ENCODE measurements around the gene NAIF1. TPM values are rescaled to one million over a fixed set of nuclear protein-coding genes. Genes with fewer than 3 reads are reported as not detected.

The NAIF1 gene
- total RNA-seq, 1 donor from 2014 or later: 12.2 TPM

DNA sequence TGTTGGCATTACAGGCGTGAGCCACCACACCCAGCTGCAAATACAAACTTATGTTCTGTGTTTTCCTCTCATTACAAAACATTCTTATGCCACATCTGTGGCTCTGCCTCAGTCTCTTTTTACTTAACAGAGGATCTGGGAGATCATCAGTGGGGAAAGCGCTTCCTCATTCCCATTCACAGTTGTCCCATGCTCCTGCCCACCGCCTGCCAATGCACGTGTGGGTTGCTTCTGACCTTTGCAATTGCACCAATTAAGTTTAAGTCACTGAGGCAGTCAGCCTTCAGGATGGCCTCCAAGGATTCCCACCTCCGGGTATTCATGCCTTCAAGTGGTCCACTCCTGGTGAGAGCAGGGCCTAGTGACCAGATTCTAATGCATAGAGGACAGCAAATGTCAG is 51.4 kb downstream of the NAIF1 start:
- H3K4me3 Mint-ChIP-seq: no peak overlapping the region
- peaks cover 2% of the 10 kb centered on the region for H3K4me1 Mint-ChIP-seq (ENCODE audit: low read depth)
- H3K27ac Mint-ChIP-seq: no peak overlapping the region
- DNase-seq (ENCODE audit: low spot score): no peak
- intact Hi-C loops (cut with micrococcal nuclease): no loop called here
- no peaks in the 10 kb centered on the region for H3K9me3 Mint-ChIP-seq
- peaks cover 7% of the 10 kb centered on the region for H3K27me3 Mint-ChIP-seq (ENCODE audit: insufficient read depth)
- H3K36me3 Mint-ChIP-seq (ENCODE audit: low read depth): peaks cover 1% of the 10 kb centered on the region

Other genes with a start within 250 kb of the NAIF1 start
- gene ENG, start 212.7 kb downstream of the NAIF1 start, total RNA-seq: 32.2 and 33.0 TPM in 2 replicates
- gene AK1, start 189.6 kb downstream of the NAIF1 start, total RNA-seq: 17.2 and 20.8 TPM in 2 replicates
- gene ST6GALNAC6, start 167.7 kb downstream of the NAIF1 start, total RNA-seq: 60.6 and 62.4 TPM in 2 replicates
- 30.8 and 31.6 TPM in 2 replicates for gene ST6GALNAC4, start 150.3 kb downstream of the NAIF1 start, total RNA-seq
- 1.1 and 1.2 TPM in 2 replicates for gene PIP5KL1, start 136.5 kb downstream of the NAIF1 start, total RNA-seq
- gene DPM2, start 129.5 kb downstream of the NAIF1 start, total RNA-seq: 62.6 and 70.2 TPM in 2 replicates
- 39.8 and 43.4 TPM in 2 replicates for gene EEIG1, start 86.3 kb downstream of the NAIF1 start, total RNA-seq
- 13.4 and 13.5 TPM in 2 replicates for gene SLC25A25, start 912 bp upstream of the NAIF1 start, total RNA-seq
- gene PTGES2, start 60.4 kb upstream of the NAIF1 start, total RNA-seq: 87.7 and 89.2 TPM in 2 replicates
- not detected in 2 replicates for gene LCN2, start 82.1 kb upstream of the NAIF1 start, total RNA-seq
- 97.3 and 106 TPM in 2 replicates for gene BBLN, start 92.9 kb upstream of the NAIF1 start, total RNA-seq
- gene CIZ1, start 124.3 kb upstream of the NAIF1 start, total RNA-seq: 154 and 158 TPM in 2 replicates
- gene DNM1, start 136.1 kb upstream of the NAIF1 start, total RNA-seq: 1.4 and 1.8 TPM in 2 replicates
- gene GOLGA2, start 208.7 kb upstream of the NAIF1 start, total RNA-seq: 52.3 and 53.0 TPM in 2 replicates
- gene SWI5, start 209.0 kb upstream of the NAIF1 start, total RNA-seq: 10.4 and 13.3 TPM in 2 replicates

Data from activated T-helper 1 cell treated with anti-CD3 and anti-CD28 coated beads, Interleukin-12 subunit alpha, Interleukin-12 subunit beta, Interleukin-2, Interleukin-4 antibody, amounts not matched to agents 30 ng/mL and 10 ng/mL and 1 ng/mL, durations not matched to agents 14 hours and 24 hours and 36 hours (primary cell).